ENCODE results near the gene FNDC3B.

DNA sequence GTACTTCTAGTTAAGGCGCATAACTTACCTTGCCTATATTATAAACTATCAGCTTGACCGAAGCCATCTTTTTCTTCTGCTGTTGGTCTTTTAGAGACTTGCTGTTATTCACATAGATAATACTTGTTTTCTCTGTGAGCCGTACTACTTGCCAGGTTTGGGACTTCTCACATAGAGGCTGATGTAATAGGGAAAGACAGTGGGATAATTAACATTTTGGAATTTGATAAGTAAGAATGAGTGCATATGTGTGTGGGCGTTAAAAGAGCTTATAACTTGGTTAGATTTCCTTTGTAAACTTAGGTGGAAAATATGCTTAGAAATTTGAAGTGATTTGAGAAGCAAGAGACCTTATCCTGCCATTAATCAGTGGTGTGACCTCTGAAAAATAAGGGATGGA, 47.8 kb downstream of the FNDC3B start:
- TF ChIP-seq, protein P1, sequence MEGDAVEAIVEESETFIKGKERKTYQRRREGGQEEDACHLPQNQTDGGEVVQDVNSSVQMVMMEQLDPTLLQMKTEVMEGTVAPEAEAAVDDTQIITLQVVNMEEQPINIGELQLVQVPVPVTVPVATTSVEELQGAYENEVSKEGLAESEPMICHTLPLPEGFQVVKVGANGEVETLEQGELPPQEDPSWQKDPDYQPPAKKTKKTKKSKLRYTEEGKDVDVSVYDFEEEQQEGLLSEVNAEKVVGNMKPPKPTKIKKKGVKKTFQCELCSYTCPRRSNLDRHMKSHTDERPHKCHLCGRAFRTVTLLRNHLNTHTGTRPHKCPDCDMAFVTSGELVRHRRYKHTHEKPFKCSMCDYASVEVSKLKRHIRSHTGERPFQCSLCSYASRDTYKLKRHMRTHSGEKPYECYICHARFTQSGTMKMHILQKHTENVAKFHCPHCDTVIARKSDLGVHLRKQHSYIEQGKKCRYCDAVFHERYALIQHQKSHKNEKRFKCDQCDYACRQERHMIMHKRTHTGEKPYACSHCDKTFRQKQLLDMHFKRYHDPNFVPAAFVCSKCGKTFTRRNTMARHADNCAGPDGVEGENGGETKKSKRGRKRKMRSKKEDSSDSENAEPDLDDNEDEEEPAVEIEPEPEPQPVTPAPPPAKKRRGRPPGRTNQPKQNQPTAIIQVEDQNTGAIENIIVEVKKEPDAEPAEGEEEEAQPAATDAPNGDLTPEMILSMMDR (IDR thresholded peaks at IDR 0.05; ENCODE audit: low read length): no peak
- TF ChIP-seq EZH2 (IDR thresholded peaks at IDR 0.05; ENCODE audit: borderline replicate concordance, low read length): no peak

Data from OCI-LY1 (cell line).